HEK293 (cell line): ENCODE results near the gene TNP2.

ENCODE experiments used
- ZEB2 ChIP-seq: fragments of 450-650 bp; formaldehyde crosslinking; IDR thresholded peaks from 2 replicates; pipeline ENCODE4 v1.5.1; 2016; ENCODE audit warnings: missing biosample characterization, missing genetic modification characterization
- ZFP3 ChIP-seq: fragments of 450-650 bp; formaldehyde crosslinking; IDR thresholded peaks from 2 replicates; pipeline ENCODE4 v1.5.1; 2016; ENCODE audit warnings: low read depth, missing biosample characterization, missing genetic modification characterization
- ZNF140 ChIP-seq: fragments of 450-650 bp; formaldehyde crosslinking; IDR thresholded peaks from 2 replicates; pipeline ENCODE4 v1.5.1; 2016; ENCODE audit warnings: missing biosample characterization, missing genetic modification characterization
- ZNF560 ChIP-seq: fragments of 450-650 bp; formaldehyde crosslinking; IDR thresholded peaks from 2 replicates; pipeline ENCODE4 v1.5.1; 2017; ENCODE audit warnings: missing biosample characterization, missing genetic modification characterization, borderline replicate concordance
- TF ChIP-seq, protein P1 (sequence below): fragments of 450-650 bp; formaldehyde crosslinking; IDR thresholded peaks from 2 replicates; pipeline ENCODE4 v1.5.1; 2016; ENCODE audit warnings: missing biosample characterization, missing genetic modification characterization
- TF ChIP-seq, protein P2 (sequence below): fragments of 450-650 bp; formaldehyde crosslinking; IDR thresholded peaks from 2 replicates; pipeline ENCODE4 v1.5.1; 2016; ENCODE audit warnings: missing biosample characterization, missing genetic modification characterization, borderline replicate concordance

DNA sequence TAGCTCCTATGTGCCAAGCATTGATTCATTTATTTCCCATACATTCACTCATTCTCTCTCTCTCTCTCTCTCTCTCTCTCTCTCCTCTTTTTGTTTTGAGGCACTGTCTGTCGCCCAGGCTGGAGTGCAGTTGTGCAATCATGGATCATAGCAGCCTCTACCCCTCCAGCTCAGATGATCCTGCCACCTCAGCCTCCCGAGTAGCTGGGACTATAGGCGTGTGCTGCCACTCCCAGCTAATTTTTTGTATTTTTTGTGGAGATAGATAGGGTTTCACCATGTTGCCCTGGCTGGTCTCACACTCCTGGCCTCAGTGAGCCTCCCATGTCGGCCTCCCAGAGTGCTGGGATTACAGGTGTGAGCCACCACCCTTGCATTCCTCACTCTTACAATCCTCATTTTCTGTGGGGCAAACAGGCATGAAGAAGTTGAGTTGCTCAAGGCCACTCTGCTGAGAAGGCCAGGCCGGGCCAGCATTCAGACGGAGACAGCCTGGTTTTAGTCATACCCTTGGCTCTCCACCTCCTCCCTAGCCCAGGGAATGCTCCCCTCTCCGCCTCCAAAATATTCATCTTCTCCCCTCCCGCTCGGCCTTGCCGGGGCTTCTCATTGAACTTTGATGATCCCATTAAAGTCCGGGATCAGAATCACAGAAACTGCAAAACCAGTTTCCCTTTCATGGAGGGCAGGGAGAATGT is 7.9 kb upstream of the TNP2 start:
- TF ChIP-seq, protein P1, sequence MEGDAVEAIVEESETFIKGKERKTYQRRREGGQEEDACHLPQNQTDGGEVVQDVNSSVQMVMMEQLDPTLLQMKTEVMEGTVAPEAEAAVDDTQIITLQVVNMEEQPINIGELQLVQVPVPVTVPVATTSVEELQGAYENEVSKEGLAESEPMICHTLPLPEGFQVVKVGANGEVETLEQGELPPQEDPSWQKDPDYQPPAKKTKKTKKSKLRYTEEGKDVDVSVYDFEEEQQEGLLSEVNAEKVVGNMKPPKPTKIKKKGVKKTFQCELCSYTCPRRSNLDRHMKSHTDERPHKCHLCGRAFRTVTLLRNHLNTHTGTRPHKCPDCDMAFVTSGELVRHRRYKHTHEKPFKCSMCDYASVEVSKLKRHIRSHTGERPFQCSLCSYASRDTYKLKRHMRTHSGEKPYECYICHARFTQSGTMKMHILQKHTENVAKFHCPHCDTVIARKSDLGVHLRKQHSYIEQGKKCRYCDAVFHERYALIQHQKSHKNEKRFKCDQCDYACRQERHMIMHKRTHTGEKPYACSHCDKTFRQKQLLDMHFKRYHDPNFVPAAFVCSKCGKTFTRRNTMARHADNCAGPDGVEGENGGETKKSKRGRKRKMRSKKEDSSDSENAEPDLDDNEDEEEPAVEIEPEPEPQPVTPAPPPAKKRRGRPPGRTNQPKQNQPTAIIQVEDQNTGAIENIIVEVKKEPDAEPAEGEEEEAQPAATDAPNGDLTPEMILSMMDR (tag by site-specific recombination), result no peak
- TF ChIP-seq, protein P2, sequence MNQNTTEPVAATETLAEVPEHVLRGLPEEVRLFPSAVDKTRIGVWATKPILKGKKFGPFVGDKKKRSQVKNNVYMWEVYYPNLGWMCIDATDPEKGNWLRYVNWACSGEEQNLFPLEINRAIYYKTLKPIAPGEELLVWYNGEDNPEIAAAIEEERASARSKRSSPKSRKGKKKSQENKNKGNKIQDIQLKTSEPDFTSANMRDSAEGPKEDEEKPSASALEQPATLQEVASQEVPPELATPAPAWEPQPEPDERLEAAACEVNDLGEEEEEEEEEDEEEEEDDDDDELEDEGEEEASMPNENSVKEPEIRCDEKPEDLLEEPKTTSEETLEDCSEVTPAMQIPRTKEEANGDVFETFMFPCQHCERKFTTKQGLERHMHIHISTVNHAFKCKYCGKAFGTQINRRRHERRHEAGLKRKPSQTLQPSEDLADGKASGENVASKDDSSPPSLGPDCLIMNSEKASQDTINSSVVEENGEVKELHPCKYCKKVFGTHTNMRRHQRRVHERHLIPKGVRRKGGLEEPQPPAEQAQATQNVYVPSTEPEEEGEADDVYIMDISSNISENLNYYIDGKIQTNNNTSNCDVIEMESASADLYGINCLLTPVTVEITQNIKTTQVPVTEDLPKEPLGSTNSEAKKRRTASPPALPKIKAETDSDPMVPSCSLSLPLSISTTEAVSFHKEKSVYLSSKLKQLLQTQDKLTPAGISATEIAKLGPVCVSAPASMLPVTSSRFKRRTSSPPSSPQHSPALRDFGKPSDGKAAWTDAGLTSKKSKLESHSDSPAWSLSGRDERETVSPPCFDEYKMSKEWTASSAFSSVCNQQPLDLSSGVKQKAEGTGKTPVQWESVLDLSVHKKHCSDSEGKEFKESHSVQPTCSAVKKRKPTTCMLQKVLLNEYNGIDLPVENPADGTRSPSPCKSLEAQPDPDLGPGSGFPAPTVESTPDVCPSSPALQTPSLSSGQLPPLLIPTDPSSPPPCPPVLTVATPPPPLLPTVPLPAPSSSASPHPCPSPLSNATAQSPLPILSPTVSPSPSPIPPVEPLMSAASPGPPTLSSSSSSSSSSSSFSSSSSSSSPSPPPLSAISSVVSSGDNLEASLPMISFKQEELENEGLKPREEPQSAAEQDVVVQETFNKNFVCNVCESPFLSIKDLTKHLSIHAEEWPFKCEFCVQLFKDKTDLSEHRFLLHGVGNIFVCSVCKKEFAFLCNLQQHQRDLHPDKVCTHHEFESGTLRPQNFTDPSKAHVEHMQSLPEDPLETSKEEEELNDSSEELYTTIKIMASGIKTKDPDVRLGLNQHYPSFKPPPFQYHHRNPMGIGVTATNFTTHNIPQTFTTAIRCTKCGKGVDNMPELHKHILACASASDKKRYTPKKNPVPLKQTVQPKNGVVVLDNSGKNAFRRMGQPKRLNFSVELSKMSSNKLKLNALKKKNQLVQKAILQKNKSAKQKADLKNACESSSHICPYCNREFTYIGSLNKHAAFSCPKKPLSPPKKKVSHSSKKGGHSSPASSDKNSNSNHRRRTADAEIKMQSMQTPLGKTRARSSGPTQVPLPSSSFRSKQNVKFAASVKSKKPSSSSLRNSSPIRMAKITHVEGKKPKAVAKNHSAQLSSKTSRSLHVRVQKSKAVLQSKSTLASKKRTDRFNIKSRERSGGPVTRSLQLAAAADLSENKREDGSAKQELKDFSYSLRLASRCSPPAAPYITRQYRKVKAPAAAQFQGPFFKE (tag by site-specific recombination), result no peak
- TF ChIP-seq ZFP3 (no peak), ZEB2 (no peak), ZNF140 (tag by site-specific recombination) (no peak), ZNF560 (tag by site-specific recombination) (no peak)
